HCT116 (cell line): ENCODE measurements around the gene ROCK2.

Experiments
- CBX3 ChIP-seq: IDR thresholded peaks from 2 replicates; pipeline ENCODE4 v1.6.1; 2012; ENCODE audit warnings: low read depth
- EZH2phosphoT487 ChIP-seq: fragments of 200-600 bp; IDR thresholded peaks from 2 replicates; pipeline ENCODE4 v1.6.1; 2018; ENCODE audit warnings: antibody characterized with exemption, borderline replicate concordance
- JUND ChIP-seq: IDR thresholded peaks from 2 replicates; pipeline ENCODE4 v1.6.1; 2012
- POLR2A ChIP-seq: IDR thresholded peaks from 2 replicates; pipeline ENCODE4 v1.7.0; 2011; ENCODE audit warnings: borderline replicate concordance; ENCODE audit not compliant: insufficient read depth, insufficient read length; ENCODE audit errors: extremely low read depth
- POLR2AphosphoS5 ChIP-seq: IDR thresholded peaks from 2 replicates; pipeline ENCODE4 v1.6.1; 2011; ENCODE audit warnings: mild to moderate bottlenecking, low read depth, low read length, moderate library complexity
- SIN3A ChIP-seq: IDR thresholded peaks from 2 replicates; pipeline ENCODE4 v1.6.1; 2012; ENCODE audit warnings: low read depth
- SP1 ChIP-seq: IDR thresholded peaks from 2 replicates; pipeline ENCODE4 v1.6.1; 2012; ENCODE audit warnings: low read depth
- YY1 ChIP-seq: IDR thresholded peaks from 2 replicates; pipeline ENCODE4 v1.6.1; 2011; ENCODE audit warnings: low read length, low read depth, moderate library complexity, mild to moderate bottlenecking; ENCODE audit not compliant: insufficient replicate concordance; ENCODE audit errors: extremely low read depth
- TF ChIP-seq, protein P1 (sequence below), 3 experiments: fragments of 200-600 bp in 1 of 3; sonication (generic) in 1 of 3; IDR thresholded peaks in 2 of 3; conservative IDR thresholded peaks in 1 of 3; 2 replicates each; pipeline ENCODE4 v1.5.1; 2012 to 2017; ENCODE audit warnings: low read depth in 2 of 3, low read length in 2 of 3, antibody characterized with exemption in 1 of 3, borderline replicate concordance in 1 of 3, control low read depth in 1 of 3, mild to moderate bottlenecking in 1 of 3, mixed read lengths in 1 of 3, mixed run types in 1 of 3, moderate library complexity in 1 of 3; ENCODE audit not compliant: insufficient read depth in 1 of 3
- TF ChIP-seq, protein P2 (sequence below): IDR thresholded peaks from 2 replicates; pipeline ENCODE4 v1.6.1; 2012; ENCODE audit warnings: low read depth

DNA sequence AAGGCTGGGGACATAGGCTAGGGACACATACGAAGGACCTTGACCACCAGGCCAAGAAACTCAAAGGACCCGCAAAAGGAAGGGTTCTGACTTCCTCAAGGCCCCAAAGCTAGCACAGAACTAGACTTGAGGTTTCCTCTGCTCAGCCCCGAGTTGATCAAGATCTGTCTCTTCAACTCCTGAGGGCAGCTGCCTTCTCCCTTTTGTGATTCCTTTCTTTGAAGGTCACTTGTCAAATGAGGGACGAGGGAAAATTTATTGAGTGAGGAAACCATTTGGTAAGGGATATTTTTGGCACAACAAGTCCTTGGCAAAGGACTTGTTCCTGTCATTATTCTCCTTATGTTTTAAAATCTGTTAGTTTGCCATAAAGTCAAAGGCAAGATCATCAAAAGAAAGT lies 12.3 kb upstream of the ROCK2 start:
- TF ChIP-seq EZH2phosphoT487 (no peak), POLR2A (no peak), CBX3 (no peak), YY1 (no peak), POLR2AphosphoS5 (no peak), SP1 (no peak), JUND (no peak), SIN3A (no peak)
- TF ChIP-seq, protein P1, sequence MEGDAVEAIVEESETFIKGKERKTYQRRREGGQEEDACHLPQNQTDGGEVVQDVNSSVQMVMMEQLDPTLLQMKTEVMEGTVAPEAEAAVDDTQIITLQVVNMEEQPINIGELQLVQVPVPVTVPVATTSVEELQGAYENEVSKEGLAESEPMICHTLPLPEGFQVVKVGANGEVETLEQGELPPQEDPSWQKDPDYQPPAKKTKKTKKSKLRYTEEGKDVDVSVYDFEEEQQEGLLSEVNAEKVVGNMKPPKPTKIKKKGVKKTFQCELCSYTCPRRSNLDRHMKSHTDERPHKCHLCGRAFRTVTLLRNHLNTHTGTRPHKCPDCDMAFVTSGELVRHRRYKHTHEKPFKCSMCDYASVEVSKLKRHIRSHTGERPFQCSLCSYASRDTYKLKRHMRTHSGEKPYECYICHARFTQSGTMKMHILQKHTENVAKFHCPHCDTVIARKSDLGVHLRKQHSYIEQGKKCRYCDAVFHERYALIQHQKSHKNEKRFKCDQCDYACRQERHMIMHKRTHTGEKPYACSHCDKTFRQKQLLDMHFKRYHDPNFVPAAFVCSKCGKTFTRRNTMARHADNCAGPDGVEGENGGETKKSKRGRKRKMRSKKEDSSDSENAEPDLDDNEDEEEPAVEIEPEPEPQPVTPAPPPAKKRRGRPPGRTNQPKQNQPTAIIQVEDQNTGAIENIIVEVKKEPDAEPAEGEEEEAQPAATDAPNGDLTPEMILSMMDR (IDR thresholded peaks at IDR 0.05 in 2 of 3, conservative IDR thresholded peaks at IDR 0.05 in 1 of 3; ENCODE audit: borderline replicate concordance in 1 of 3, insufficient read depth in 1 of 3, low read depth in 2 of 3, low read length in 2 of 3), result no peak
- TF ChIP-seq, protein P2, sequence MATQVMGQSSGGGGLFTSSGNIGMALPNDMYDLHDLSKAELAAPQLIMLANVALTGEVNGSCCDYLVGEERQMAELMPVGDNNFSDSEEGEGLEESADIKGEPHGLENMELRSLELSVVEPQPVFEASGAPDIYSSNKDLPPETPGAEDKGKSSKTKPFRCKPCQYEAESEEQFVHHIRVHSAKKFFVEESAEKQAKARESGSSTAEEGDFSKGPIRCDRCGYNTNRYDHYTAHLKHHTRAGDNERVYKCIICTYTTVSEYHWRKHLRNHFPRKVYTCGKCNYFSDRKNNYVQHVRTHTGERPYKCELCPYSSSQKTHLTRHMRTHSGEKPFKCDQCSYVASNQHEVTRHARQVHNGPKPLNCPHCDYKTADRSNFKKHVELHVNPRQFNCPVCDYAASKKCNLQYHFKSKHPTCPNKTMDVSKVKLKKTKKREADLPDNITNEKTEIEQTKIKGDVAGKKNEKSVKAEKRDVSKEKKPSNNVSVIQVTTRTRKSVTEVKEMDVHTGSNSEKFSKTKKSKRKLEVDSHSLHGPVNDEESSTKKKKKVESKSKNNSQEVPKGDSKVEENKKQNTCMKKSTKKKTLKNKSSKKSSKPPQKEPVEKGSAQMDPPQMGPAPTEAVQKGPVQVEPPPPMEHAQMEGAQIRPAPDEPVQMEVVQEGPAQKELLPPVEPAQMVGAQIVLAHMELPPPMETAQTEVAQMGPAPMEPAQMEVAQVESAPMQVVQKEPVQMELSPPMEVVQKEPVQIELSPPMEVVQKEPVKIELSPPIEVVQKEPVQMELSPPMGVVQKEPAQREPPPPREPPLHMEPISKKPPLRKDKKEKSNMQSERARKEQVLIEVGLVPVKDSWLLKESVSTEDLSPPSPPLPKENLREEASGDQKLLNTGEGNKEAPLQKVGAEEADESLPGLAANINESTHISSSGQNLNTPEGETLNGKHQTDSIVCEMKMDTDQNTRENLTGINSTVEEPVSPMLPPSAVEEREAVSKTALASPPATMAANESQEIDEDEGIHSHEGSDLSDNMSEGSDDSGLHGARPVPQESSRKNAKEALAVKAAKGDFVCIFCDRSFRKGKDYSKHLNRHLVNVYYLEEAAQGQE, result no peak
